GM23338 (cell line): ENCODE measurements around the gene TMEM106C. TPM values are rescaled to one million over a fixed set of nuclear protein-coding genes. Genes with fewer than 3 reads are reported as not detected.
A peak's percentile ranks its signal among the peaks of the same experiment; 100 is the strongest.

Experiments
- ATAC-seq: fragments of 200-7000 bp; cut with Tn5 transposase; 3 replicates; pipeline ENCODE4 v1.9.1; 2020
- DNase-seq: peaks from one replicate; pipeline ENCODE4 v3.0.0-alpha.2; 2015; ENCODE audit warnings: low spot score
- H2AFZ ChIP-seq: fragments of 200-600 bp; sonication (generic); 2 replicates; pipeline ENCODE4 v1.8.0; 2016; ENCODE audit warnings: antibody characterized with exemption, mild to moderate bottlenecking, moderate library complexity
- H3F3A ChIP-seq: fragments of 200-600 bp; sonication (generic); replicated peaks from 2 replicates; pipeline ENCODE4 v1.8.0; 2017; ENCODE audit warnings: antibody characterized with exemption, mixed run types, low read depth
- H3K27ac ChIP-seq: fragments of 200-600 bp; sonication (generic); 2 replicates; pipeline ENCODE4 v1.6.1; 2016; ENCODE audit warnings: low read depth
- H3K27me3 ChIP-seq: fragments of 200-600 bp; sonication (generic); 2 replicates; pipeline ENCODE4 v1.8.0; 2016; ENCODE audit warnings: mild to moderate bottlenecking, mixed run types, moderate library complexity; ENCODE audit not compliant: insufficient read depth
- H3K36me3 ChIP-seq: fragments of 200-600 bp; sonication (generic); 2 replicates; pipeline ENCODE4 v1.8.0; 2016; ENCODE audit warnings: mild to moderate bottlenecking; ENCODE audit not compliant: insufficient read depth
- H3K4me1 ChIP-seq: fragments of 200-600 bp; sonication (generic); 2 replicates; pipeline ENCODE4 v1.8.0; 2016; ENCODE audit warnings: mild to moderate bottlenecking, moderate library complexity; ENCODE audit not compliant: insufficient read depth
- H3K4me2 ChIP-seq: fragments of 200-600 bp; sonication (generic); 2 replicates; pipeline ENCODE4 v1.7.1; 2017; ENCODE audit warnings: mixed run types
- H3K4me3 ChIP-seq: fragments of 200-600 bp; sonication (generic); 2 replicates; pipeline ENCODE4 v1.6.1; 2016; ENCODE audit warnings: mixed run types
- H3K79me2 ChIP-seq: fragments of 200-600 bp; sonication (generic); replicated peaks from 2 replicates; pipeline ENCODE4 v1.8.0; 2017; ENCODE audit warnings: mild to moderate bottlenecking; ENCODE audit not compliant: insufficient read depth
- H3K9me2 ChIP-seq: fragments of 200-600 bp; sonication (generic); 2 replicates; pipeline ENCODE4 v1.8.0; 2017; ENCODE audit not compliant: insufficient read depth
- H4K20me1 ChIP-seq: fragments of 200-600 bp; sonication (generic); replicated peaks from 2 replicates; pipeline ENCODE4 v1.8.0; 2017; ENCODE audit warnings: mild to moderate bottlenecking; ENCODE audit not compliant: insufficient read depth
- H3K27ac Mint-ChIP-seq: 2 replicates; pipeline ENCODE4 v1.8.0; 2020; ENCODE audit warnings: inconsistent platforms, mild to moderate bottlenecking, moderate library complexity, mixed read lengths
- H3K27me3 Mint-ChIP-seq: 3 replicates; pipeline ENCODE4 v1.8.0; 2022; ENCODE audit warnings: low read depth, mild to moderate bottlenecking, moderate library complexity, mixed read lengths, inconsistent platforms; ENCODE audit not compliant: insufficient read depth, poor library complexity
- H3K36me3 Mint-ChIP-seq: 3 replicates; pipeline ENCODE4 v1.8.0; 2021; ENCODE audit warnings: low read depth, mild to moderate bottlenecking, inconsistent platforms, moderate library complexity, mixed read lengths
- H3K4me1 Mint-ChIP-seq: 3 replicates; pipeline ENCODE4 v1.8.0; 2020; ENCODE audit warnings: mild to moderate bottlenecking, inconsistent platforms, mixed read lengths
- H3K4me3 Mint-ChIP-seq: 3 replicates; pipeline ENCODE4 v1.8.0; 2021; ENCODE audit warnings: moderate library complexity, mild to moderate bottlenecking, inconsistent platforms, mixed read lengths
- H3K9me3 Mint-ChIP-seq: 3 replicates; pipeline ENCODE4 v1.8.0; 2020; ENCODE audit warnings: moderate library complexity, mild to moderate bottlenecking, inconsistent platforms, mixed read lengths
- CTCF ChIP-seq, 2 experiments: fragments of 200-600 bp in 1 of 2; sonication (generic) in 1 of 2; conservative IDR thresholded peaks; 2 replicates each; pipeline versions ENCODE4 v1.5.1 to v1.6.1; 2016 to 2017; ENCODE audit warnings: antibody characterized with exemption in 2 of 2, low read depth in 2 of 2, mild to moderate bottlenecking in 2 of 2, moderate library complexity in 1 of 2
- EZH2 ChIP-seq: fragments of 200-600 bp; sonication (generic); IDR thresholded peaks from one replicate; pipeline ENCODE4 v1.8.0; 2017; ENCODE audit warnings: antibody characterized with exemption, mild to moderate bottlenecking, low read depth; ENCODE audit not compliant: unreplicated experiment
- EZH2phosphoT487 ChIP-seq: fragments of 200-600 bp; sonication (generic); IDR thresholded peaks from one replicate; pipeline ENCODE4 v1.8.1; 2018; ENCODE audit warnings: antibody characterized with exemption; ENCODE audit not compliant: unreplicated experiment
- POLR2AphosphoS5 ChIP-seq: IDR thresholded peaks from 2 replicates; pipeline ENCODE4 v1.6.1; 2016; ENCODE audit warnings: antibody characterized with exemption, low read depth
- ZNF114 ChIP-seq: fragments of 250-450 bp; sonication (Bioruptor Pico); IDR thresholded peaks from 2 replicates; pipeline ENCODE4 v1.5.0; 2020; ENCODE audit warnings: mild to moderate bottlenecking, moderate library complexity
- polyA plus RNA-seq: library from polyadenylated mRNA; unstranded; fragments of >200 nt; fragmentation: Nextera tagmentation; extraction: Ambion mirVana; gene quantifications from 2 replicates; pipeline ENCODE4 v1.2.1, GENCODE V29; 2016
- total RNA-seq: library from RNA; depleted of rRNA; stranded (reverse); fragments of >200 nt; shearing (Covaris generic); gene quantifications from 2 replicates; pipeline ENCODE4 v1.2.3, GENCODE V29; 2014

Gene TMEM106C
- total and polyA plus RNA-seq, 2 experiments from 2014 or later = 43.5 to 83.7 TPM

DNA sequence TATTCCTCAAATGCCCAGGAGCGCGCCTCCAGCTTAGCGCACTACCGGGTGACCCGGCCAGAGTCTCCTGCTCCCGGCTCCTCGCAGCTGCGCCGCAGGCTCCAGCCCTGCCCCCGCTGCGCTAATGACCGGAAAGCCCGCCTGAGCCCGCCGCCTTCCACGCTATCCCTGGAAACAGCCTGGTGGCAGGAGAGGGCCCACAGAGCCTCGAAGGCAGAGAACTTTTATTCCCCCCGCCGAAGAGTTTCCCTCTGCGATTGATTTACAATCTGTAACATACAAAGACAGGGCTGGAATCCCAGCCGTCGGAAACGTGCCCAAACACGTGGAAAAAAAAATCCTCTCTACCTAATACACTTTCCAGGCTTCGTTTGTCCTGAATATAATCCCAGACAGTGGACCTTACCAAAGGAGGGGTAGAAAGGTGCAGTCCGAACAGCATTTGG is 39.4 kb downstream of the TMEM106C start:
- no peaks in the 10 kb centered on the region for H3K9me2 ChIP-seq
- H3K79me2 ChIP-seq = no peaks in the 10 kb centered on the region
- Mint-ChIP-seq H3K27ac (no peak overlapping the region), H3K4me3 (peak overlapping the region; percentile 76), H3K9me3 (peaks cover 2% of the 10 kb centered on the region; the same call in 2 of the 3 replicates), H3K36me3 (no peaks in the 10 kb centered on the region; the same call in 2 of the 3 replicates), H3K27me3 (peaks cover 99% of the 10 kb centered on the region), H3K4me1 (peaks cover 57% of the 10 kb centered on the region)
- H3K4me1 ChIP-seq = peaks cover 65% of the 10 kb centered on the region
- TF ChIP-seq POLR2AphosphoS5 = no peak
- TF ChIP-seq EZH2phosphoT487 = peak; percentile 8
- H3K4me2 ChIP-seq = peak overlapping the region; percentile 98
- H2AFZ ChIP-seq = no peak overlapping the region
- H3K4me3 ChIP-seq = peak overlapping the region; percentile 79
- peaks cover 33% of the 10 kb centered on the region for H4K20me1 ChIP-seq
- peak; percentile 3 for ATAC-seq
- H3K27ac ChIP-seq = no peak overlapping the region
- peaks cover 24% of the 10 kb centered on the region for H3F3A ChIP-seq
- DNase-seq = peak; percentile 66
- H3K27me3 ChIP-seq = peaks cover 100% of the 10 kb centered on the region
- no peaks in the 10 kb centered on the region for H3K36me3 ChIP-seq

GRCh38 chr12:48003226-48004052 is 40.0 kb downstream of the TMEM106C start:
- Histone ChIP-seq H3K4me3 (peak overlapping the region; percentile 79), H3K4me2 (peak overlapping the region; percentile 98), H2AFZ (peak overlapping the region; percentile 88), H4K20me1 (peaks cover 33% of the 10 kb centered on the region), H3K79me2 (no peaks in the 10 kb centered on the region), H3K9me2 (no peaks in the 10 kb centered on the region), H3F3A (peaks cover 24% of the 10 kb centered on the region), H3K36me3 (no peaks in the 10 kb centered on the region; the same call in 1 of the 2 replicates), H3K27me3 (peaks cover 100% of the 10 kb centered on the region), H3K4me1 (peaks cover 59% of the 10 kb centered on the region), H3K27ac (no peak overlapping the region)
- DNase-seq = peak; percentile 64
- ATAC-seq = peak; percentile 1; the same call in 2 of the 3 replicates
- H3K36me3 Mint-ChIP-seq = no peaks in the 10 kb centered on the region; the same call in 2 of the 3 replicates
- peak overlapping the region; percentile 76 for H3K4me3 Mint-ChIP-seq
- peaks cover 51% of the 10 kb centered on the region for H3K4me1 Mint-ChIP-seq
- H3K27me3 Mint-ChIP-seq = peaks cover 99% of the 10 kb centered on the region
- no peak overlapping the region for H3K27ac Mint-ChIP-seq
- TF ChIP-seq ZNF114 (CRISPR knock-in tag) (no peak), CTCF (conservative IDR thresholded peaks at IDR 0.05; ENCODE audit: low read depth in 2 of 2) (peak; percentile 35 to 38; a peak in 1 of 4 replicates), EZH2 (peak; percentile 90)
- peaks cover 2% of the 10 kb centered on the region; the same call in 2 of the 3 replicates for H3K9me3 Mint-ChIP-seq
